Measurements from ENCODE around the gene FOLR1.
"Not testable (repeated sequence)": the region's sequence is repeated elsewhere in the genome, so short reads cannot be mapped to it uniquely, and the experiment has no call there.

The FOLR1 gene

DNA sequence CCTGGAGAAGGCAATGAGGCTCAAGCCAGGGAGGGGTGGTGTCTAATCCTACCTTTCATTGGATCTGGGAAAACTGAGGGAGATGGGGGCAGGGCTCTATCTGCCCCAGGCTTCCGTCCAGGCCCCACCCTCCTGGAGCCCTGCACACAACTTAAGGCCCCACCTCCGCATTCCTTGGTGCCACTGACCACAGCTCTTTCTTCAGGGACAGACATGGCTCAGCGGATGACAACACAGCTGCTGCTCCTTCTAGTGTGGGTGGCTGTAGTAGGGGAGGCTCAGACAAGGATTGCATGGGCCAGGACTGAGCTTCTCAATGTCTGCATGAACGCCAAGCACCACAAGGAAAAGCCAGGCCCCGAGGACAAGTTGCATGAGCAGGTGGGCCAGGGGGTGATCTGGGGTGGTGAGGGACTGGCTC is at the start of gene FOLR1:
TSS of gene FOLR1 (plus strand) at position 180 of the 421 bp plus-strand sequence. CDS start at position 214, 34 bp downstream.
- DNase-seq = no peak

DNA sequence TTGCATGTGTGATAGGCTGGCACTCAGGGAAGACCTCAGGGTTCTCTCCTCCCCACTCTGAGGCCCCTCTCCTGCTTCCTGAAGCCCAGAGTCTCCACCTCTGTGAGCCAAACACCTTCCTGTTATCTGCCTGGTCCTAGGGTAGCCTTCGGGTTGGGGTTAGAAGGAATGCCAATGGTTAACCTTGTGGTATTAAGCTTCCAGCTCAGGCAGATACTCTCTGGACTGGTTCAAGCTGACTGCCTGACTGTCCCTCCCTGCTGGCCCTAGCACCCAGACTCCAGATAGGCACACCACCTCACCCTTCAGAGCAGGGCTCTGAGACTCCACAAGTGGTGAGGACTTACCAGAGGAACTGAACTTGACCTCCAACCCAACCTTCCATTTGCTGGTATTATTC is 49.4 kb upstream of the FOLR1 start:
- not testable (repeated sequence) for DNase-seq

DNA sequence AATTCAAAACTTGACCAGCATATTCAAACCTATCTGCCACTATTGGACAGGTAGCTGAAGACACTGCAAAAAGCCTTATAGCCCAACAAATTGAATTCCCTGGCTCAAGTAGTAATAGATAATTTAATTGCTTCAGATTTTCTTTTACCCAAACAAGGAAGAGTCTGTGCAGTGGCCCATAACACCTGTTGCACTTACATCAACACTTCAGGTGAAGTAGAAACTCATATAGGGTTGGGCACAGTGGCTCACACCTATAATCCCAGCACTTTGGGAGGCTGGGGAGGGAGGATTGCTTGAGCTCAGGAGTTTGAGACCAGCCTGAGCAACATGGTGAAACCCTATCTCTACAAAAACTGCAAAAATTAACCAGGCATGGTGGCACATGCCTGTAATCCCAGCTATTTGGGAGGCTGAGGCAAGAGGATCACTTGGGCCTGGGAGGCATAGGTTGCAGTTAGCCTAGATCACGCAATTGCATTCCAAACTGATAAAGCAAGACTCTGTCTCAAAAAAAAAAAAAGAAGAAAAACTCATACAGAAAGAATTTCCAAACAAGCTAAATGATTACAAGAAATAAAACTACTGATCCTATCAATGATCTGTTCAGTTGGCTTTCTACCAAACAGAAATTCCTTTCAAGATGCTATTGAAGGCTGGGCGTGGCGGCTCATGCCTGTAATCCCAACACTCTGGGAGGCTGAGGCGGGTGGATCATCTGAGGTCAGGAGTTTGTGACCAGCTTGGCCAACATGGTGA is 47.0 kb upstream of the FOLR1 start:
- DNase-seq = no peak

DNA sequence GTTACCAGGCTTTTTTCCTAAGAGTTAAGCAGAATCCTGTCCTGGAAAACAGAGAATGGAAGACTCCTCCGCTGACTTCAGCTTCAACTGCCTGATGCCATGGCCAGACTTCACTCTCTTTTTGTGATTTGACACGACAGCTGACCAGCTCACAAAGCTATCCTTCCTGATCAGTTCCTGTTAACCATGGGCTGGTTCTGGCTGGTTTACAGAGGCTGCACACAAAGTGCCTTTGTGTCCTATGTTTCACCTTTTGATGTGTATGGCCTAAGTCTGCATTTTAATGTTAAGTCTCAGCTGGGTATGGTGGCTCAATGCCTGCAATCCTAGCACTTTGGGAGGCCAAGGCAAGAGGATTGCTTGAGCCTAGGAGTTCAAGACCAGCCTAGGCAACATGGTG is 45.3 kb upstream of the FOLR1 start:
- no peak for DNase-seq

DNA sequence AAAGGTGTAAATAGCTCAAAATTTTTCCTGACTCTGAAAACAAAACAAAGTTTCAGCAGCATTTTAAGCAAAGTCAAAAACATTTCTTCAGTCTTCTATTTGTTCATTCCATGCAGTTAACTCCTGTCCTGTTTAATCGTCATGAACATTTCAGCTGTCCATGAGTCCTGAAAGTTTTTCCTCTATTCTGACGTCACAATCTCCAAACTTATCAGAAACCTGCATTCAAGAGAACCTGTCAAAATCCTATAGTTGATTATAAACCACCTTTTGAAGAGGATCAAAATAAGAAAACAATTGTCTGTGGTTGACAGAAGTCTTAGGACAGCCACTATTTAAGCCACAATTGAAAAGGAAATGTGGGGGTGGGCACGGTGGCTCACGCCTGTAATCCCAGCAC is 41.1 kb upstream of the FOLR1 start:
- DNase-seq = no peak

GRCh38 chr11:72153874-72154273 is 38.1 kb upstream of the FOLR1 start:
- not testable (repeated sequence) for DNase-seq

- no peak for DNase-seq
Measured at GRCh38 chr11:72154816-72155215, 37.1 kb upstream of the FOLR1 start.

DNA sequence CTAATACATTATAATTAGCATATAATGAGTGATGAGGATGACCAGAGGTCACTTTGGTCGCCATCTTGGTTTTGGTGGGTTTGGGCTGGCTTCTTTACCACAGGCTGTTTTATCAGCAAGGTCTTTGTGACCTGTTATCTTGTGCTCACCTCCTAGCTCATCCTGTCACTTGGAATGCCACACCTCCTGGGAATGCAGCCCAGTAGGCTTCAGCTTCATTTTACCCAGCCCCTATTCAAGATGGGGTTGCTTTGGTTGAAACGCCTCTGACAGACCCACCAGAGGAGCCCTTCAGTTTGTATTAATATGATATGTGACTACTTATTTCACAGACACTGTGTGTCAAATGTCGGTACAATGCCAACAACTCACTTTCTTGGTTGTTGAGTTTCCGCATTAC is 36.2 kb upstream of the FOLR1 start:
- no peak for DNase-seq

- no peak for DNase-seq
Measured at GRCh38 chr11:72157131-72157530, 34.8 kb upstream of the FOLR1 start.

DNA sequence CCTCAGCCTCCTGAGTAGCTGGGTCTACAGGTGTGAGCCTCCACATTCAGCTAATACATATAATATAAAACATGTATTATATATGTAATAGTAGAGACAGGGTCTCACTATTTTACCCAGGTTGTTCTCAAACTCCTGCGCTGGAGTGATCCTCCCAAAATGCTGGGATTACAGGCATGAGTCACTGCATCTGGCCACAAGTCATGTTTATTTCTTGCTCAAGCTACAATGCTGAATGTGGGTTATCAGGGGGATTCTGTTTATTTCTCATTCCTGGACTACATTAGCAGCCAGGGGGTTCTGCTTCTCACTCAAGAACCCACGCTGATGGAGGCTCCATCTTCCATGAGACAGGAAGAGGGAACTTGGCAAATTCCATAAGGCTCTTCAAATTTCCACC is 31.6 kb upstream of the FOLR1 start:
- no peak for DNase-seq

DNA sequence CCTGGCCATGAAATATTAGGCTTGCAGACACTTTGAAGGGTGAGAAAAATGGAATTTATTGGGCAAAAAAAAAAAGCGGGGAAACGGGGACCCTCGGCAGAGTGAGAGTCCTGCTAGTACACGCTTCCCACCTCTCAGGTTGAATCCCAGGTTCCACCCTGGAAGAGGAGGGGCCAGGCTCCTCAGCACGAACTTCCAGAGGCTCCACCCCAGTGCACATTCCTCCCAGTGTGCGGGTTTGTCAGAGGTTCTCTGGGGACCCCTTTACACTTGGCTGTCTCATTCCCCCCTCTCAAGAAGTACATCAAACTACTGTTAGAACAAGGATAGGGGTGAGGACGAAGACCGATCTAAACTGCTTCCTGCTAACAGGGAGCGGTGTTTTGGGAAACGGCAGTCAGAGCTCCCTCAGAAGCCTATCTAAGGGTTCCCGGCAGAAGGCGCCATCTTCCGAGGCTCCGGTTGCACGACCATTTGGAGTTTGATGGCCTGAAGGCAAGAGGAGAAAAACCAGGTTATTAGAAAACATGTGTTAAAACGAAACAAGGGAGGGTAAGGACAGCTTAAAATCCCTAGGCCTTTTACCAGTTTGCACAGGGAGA is 28.9 kb upstream of the FOLR1 start:
- DNase-seq = no peak

- not testable (repeated sequence) for DNase-seq
Measured at GRCh38 chr11:72164187-72164586, 27.8 kb upstream of the FOLR1 start.

- not testable (repeated sequence) for DNase-seq
Measured at GRCh38 chr11:72169046-72169555, 22.8 kb upstream of the FOLR1 start.

DNA sequence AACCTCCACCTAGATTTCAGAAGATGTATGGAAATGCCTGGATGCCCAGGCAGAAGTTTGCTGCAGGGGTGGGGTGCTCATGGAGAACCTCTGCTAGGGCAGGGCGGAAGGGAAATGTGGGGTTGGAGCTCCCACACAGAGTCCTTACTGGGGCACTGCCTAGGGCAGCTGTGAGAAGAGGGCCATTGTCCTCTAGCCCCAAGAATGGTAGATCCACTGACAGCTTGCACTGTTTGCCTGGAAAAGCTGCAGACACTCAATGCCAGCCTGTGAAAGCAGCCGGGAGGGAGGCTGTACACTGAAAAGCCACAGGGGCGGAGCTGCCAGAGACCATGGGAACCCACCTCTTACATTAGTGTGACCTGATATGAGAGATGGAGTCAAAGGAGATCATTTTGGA is 22.2 kb upstream of the FOLR1 start:
- DNase-seq = not testable (repeated sequence)

DNA sequence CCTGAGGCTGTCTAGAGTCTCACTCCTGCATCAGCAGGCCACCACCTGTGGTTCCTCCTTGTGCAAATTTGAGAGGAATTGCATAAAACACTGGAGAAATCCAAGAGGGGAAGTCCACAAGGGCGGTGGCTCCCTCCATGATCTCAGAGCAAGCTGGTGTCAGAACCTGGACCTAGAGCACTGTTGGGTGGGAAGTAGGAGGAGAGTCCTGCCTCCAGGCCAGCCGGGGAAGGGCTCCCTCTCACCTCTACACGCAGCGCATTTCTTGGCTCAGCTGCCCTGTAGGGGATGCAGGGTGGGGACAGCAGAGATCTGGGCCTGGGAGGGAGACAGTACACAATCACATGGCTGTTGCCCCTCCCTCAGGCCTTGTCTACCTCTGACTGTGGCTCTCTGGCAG is 19.9 kb upstream of the FOLR1 start:
- not testable (repeated sequence) for DNase-seq

GRCh38 chr11:72173291-72173690 is 18.6 kb upstream of the FOLR1 start:
- DNase-seq = no peak

DNA sequence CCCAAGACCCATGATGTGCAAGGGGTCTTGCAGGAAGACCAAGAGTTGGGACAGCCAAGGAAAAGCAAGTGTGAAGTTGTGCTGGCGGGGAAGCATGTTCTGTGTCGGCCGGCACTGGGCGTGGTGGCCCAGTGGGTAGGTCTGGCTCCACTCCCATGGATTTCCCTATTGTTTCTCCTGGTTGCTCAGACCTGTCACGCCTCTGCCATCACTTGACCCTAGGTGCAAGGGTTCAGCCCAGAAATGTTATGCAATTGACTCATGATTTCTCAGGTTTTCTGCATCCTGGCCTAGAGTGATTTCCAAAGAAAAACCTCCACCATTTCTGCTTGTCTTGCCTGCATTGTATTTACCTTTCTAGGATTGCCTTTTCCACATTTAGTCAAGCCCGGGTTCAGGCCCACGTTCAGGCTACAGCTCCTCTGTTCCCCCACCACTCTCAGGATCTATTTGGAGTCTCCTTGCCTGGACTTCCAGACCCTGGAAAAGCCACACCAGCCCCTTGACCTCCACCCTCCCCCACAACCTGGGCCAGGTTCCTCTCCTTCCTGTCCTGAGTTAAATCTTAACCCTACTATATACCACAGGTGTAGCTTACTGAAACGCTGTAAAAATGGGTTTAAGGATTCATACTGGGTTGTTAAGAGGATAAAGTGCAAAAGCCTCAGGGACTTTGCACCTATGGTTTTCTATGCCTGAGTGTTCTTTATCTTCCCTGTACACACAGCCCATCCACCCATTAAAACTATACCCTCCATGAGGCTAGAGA is 17.5 kb upstream of the FOLR1 start:
- no peak for DNase-seq

GRCh38 chr11:72177656-72178055 is 14.3 kb upstream of the FOLR1 start:
- no peak for DNase-seq

DNA sequence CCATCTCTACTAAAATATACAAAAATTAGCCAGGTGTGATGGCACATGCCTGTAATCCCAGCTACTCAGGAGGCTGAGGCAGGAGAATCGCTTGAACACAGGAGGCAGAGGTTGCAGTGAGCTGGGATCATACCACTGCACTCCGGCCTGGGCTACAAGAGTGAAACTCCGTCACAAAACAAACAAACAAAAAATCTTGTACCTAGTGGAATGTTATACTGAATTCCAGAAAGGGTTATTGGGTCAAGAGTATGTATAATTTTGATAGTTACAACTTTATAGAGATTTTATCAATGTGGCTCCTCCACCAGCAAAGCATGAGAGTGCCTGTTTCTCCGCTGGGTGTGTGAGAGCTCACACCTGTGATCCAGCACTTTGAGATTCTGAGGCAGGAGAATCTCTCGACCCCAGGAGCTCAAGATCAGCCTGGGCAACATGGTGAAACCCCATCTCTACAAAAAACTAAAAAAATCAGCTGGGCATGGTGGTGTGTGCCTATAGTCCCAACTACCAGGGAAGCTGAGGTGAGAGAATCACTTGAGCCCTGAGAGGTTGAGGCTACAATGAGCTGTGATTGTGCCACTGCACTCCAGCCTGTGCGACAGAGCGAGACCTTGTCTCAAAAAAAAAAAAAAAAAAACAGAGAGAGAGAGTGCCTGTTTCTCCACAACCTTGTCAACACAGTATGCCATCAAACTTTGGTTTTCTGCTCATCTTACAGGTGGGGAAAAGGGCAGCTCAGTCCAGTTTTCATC is 12.7 kb upstream of the FOLR1 start:
- no peak for DNase-seq

GRCh38 chr11:72179804-72180396 is 12.0 kb upstream of the FOLR1 start:
- peak; percentile 8 for DNase-seq

- DNase-seq = not testable (repeated sequence)
Measured at GRCh38 chr11:72180892-72181552, 10.9 kb upstream of the FOLR1 start.

DNA sequence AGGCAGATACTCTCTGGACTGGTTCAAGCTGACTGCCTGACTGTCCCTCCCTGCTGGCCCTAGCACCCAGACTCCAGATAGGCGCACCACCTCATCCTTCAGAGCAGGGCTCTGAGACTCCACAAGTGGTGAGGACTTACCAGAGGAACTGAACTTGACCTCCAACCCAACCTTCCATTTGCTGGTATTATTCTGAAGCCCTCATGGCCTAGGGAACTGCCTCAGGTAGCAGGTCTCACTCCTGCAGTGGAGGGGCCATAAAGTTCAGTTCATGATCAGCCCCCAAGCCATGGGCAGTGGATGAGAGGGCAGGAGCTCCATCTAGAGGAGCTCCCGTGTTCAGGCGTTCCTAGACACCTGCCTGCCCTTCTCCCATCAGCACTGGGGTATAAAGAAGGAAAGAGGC is 10.4 kb upstream of the FOLR1 start:
- not testable (repeated sequence) for DNase-seq
